WTC11 (cell line): ENCODE results near the gene DMD. TPM values are rescaled to one million over a fixed set of nuclear protein-coding genes. Genes with fewer than 3 reads are reported as not detected.

Experiments
- ATAC-seq: fragments of 200-7000 bp; cut with Tn5 transposase; 2 replicates; pipeline ENCODE4 v1.10.0; 2021; ENCODE audit warnings: mild to moderate bottlenecking, moderate library complexity
- CTCF ChIA-PET: fragments of 300-600 bp; sonication (Branson Sonifier 250); formaldehyde crosslinking; loops from one replicate; lab custom pipeline; 2021; ENCODE audit warnings: antibody characterized with exemption; lab: Charles Lee
- POLR2A ChIA-PET: fragments of 350-600 bp; sonication (Branson Sonifier 250); formaldehyde crosslinking; loops from one replicate; lab custom pipeline; 2021; ENCODE audit warnings: antibody characterized with exemption; lab: Charles Lee
- DNase-seq: peaks from one replicate; pipeline ENCODE4 v3.0.0; 2021; ENCODE audit warnings: low spot score
- H3K27ac Mint-ChIP-seq: 2 replicates; pipeline ENCODE4 v1.8.0; 2021; ENCODE audit warnings: mixed read lengths
- H3K27me3 Mint-ChIP-seq: 2 replicates; pipeline ENCODE4 v1.8.0; 2021; ENCODE audit warnings: low read depth, mild to moderate bottlenecking, moderate library complexity, mixed read lengths
- H3K36me3 Mint-ChIP-seq: 2 replicates; pipeline ENCODE4 v1.8.0; 2021; ENCODE audit warnings: mixed read lengths
- H3K4me1 Mint-ChIP-seq: 2 replicates; pipeline ENCODE4 v1.8.0; 2022; ENCODE audit warnings: mixed read lengths
- H3K4me3 Mint-ChIP-seq: 2 replicates; pipeline ENCODE4 v1.8.0; 2021; ENCODE audit warnings: mild to moderate bottlenecking, moderate library complexity, mixed read lengths
- H3K9me3 Mint-ChIP-seq: 2 replicates; pipeline ENCODE4 v1.8.0; 2021; ENCODE audit warnings: mixed read lengths
- ATF2 ChIP-seq: sonication (generic); formaldehyde crosslinking; IDR thresholded peaks from 2 replicates; pipeline ENCODE4 v1.8.1; 2022; ENCODE audit warnings: low read depth, missing genetic modification reagents, borderline replicate concordance
- CBFB ChIP-seq: sonication (generic); formaldehyde crosslinking; IDR thresholded peaks from 2 replicates; pipeline ENCODE4 v1.8.1; 2022; ENCODE audit warnings: mild to moderate bottlenecking, low read depth, missing genetic modification reagents
- CREB1 ChIP-seq: sonication (generic); formaldehyde crosslinking; IDR thresholded peaks from 2 replicates; pipeline ENCODE4 v1.8.0; 2023; ENCODE audit warnings: mild to moderate bottlenecking, missing genetic modification reagents
- ERG ChIP-seq: fragments of 250-450 bp; sonication (Bioruptor Pico); IDR thresholded peaks from 2 replicates; pipeline ENCODE4 v1.8.0; 2021; ENCODE audit warnings: mild to moderate bottlenecking
- JUN ChIP-seq: sonication (generic); formaldehyde crosslinking; IDR thresholded peaks from 2 replicates; pipeline ENCODE4 v1.8.0; 2023; ENCODE audit warnings: mild to moderate bottlenecking, missing genetic modification reagents
- OVOL2 ChIP-seq: fragments of 250-450 bp; sonication (Bioruptor Pico); IDR thresholded peaks from 2 replicates; pipeline ENCODE4 v1.9.0; 2021; ENCODE audit warnings: mild to moderate bottlenecking, borderline replicate concordance
- PREB ChIP-seq: sonication (generic); formaldehyde crosslinking; IDR thresholded peaks from 2 replicates; pipeline ENCODE4 v1.8.1; 2022; ENCODE audit warnings: mild to moderate bottlenecking, missing genetic modification reagents, moderate library complexity, borderline replicate concordance
- PRRX2 ChIP-seq: fragments of 250-450 bp; sonication (Bioruptor Pico); IDR thresholded peaks from 2 replicates; pipeline ENCODE4 v1.8.0; 2021; ENCODE audit warnings: mild to moderate bottlenecking
- SOX15 ChIP-seq: fragments of 250-450 bp; sonication (Bioruptor Pico); IDR thresholded peaks from 2 replicates; pipeline ENCODE4 v1.9.0; 2021; ENCODE audit warnings: mild to moderate bottlenecking
- SP1 ChIP-seq: sonication (generic); formaldehyde crosslinking; conservative IDR thresholded peaks from 2 replicates; pipeline ENCODE4 v1.8.1; 2022; ENCODE audit warnings: missing genetic modification reagents
- TEAD1 ChIP-seq: sonication (generic); formaldehyde crosslinking; IDR thresholded peaks from 2 replicates; pipeline ENCODE4 v1.8.0; 2022; ENCODE audit warnings: mild to moderate bottlenecking, missing genetic modification reagents
- ZNF281 ChIP-seq: sonication (generic); formaldehyde crosslinking; IDR thresholded peaks from 2 replicates; pipeline ENCODE4 v1.8.0; 2023; ENCODE audit warnings: mild to moderate bottlenecking, missing genetic modification reagents
- ZNF416 ChIP-seq: fragments of 250-450 bp; sonication (Bioruptor Pico); IDR thresholded peaks from 2 replicates; pipeline ENCODE4 v1.9.0; 2021; ENCODE audit warnings: mild to moderate bottlenecking, inconsistent platforms
- ZNF423 ChIP-seq: fragments of 250-450 bp; sonication (Bioruptor Pico); IDR thresholded peaks from 2 replicates; pipeline ENCODE4 v2.1.2; 2022; ENCODE audit warnings: mild to moderate bottlenecking, moderate library complexity
- ZNF425 ChIP-seq: fragments of 250-450 bp; sonication (Bioruptor Pico); conservative IDR thresholded peaks from 2 replicates; pipeline ENCODE4 v1.9.0; 2021; ENCODE audit warnings: mild to moderate bottlenecking
- ZNF671 ChIP-seq: fragments of 250-450 bp; sonication (Bioruptor Pico); IDR thresholded peaks from 2 replicates; pipeline ENCODE4 v1.8.0; 2021; ENCODE audit warnings: mild to moderate bottlenecking
- total RNA-seq: library from RNA; stranded (reverse); gene quantifications from 3 replicates; pipeline ENCODE4 v1.2.3, GENCODE V29; 2021
- TF ChIP-seq, protein P1 (sequence below): sonication (generic); formaldehyde crosslinking; IDR thresholded peaks from 2 replicates; pipeline ENCODE4 v1.8.0; 2022; ENCODE audit warnings: mild to moderate bottlenecking, missing genetic modification reagents
- TF ChIP-seq, protein P2 (sequence below): sonication (generic); formaldehyde crosslinking; conservative IDR thresholded peaks from 2 replicates; pipeline ENCODE4 v1.8.1; 2023; ENCODE audit warnings: mild to moderate bottlenecking, low read depth, missing genetic modification reagents, moderate library complexity

Gene DMD
- total RNA-seq, 1 experiment from 2014 or later, result 9.1 TPM

DNA sequence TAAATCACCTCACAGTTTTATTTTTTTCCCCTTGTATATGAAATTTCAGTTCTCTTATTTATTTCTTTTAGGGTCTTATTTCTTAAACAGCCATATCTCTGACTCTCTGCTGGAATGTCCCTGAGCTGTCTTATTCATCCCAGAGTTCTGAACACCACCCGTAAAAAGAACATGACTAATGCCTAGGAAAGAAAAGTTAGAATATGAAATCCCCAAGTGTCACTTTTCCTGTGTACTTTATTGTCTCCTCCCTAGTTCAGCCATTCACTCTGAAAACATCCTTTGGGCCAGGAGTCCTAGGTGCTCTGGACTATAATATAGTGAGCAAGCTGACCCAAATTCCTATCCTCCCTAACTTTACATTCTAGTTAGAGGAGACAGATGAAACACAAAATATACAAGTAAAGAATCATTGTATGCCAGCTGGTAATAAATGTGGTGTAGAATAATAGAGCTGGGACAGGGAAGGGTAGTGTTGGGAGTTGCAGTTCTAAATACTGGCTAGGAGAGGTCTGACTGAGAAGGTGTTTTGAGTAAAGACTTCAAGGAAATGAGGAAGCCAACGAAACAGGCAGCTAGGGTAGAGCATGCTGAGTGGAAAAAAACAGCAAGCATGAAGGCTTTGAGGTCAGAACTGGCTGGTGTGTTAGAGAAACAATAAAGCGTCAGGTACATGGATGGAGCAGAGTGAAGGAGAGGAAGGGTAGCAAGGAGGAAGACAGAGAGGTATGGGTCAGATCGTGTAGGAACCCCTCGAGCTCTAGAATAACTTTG lies 2098.9 kb downstream of the DMD start:
- H3K4me3 Mint-ChIP-seq, result no peak overlapping the region
- ChIA-PET CTCF (no interaction called here), POLR2A (interaction anchor here (0.5 kb wide), 1 partner anchor 1248 kb away, joined by 4 read pairs; no protein-coding TSS in a partner anchor)
- no peak overlapping the region for H3K27ac Mint-ChIP-seq
- H3K4me1 Mint-ChIP-seq, result no peaks in the 10 kb centered on the region
- TF ChIP-seq ATF2 (CRISPR knock-in tag), result no peak
- no peak for TF ChIP-seq ZNF423 (CRISPR knock-in tag)
- no peak for TF ChIP-seq CBFB (CRISPR knock-in tag)
- no peak for TF ChIP-seq ZNF671 (CRISPR knock-in tag)
- no peak for TF ChIP-seq PREB (CRISPR knock-in tag)
- no peak for TF ChIP-seq OVOL2 (CRISPR knock-in tag)
- no peak for TF ChIP-seq ZNF281 (CRISPR knock-in tag)
- TF ChIP-seq, protein P1, sequence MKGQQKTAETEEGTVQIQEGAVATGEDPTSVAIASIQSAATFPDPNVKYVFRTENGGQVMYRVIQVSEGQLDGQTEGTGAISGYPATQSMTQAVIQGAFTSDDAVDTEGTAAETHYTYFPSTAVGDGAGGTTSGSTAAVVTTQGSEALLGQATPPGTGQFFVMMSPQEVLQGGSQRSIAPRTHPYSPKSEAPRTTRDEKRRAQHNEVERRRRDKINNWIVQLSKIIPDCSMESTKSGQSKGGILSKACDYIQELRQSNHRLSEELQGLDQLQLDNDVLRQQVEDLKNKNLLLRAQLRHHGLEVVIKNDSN (CRISPR knock-in tag), result no peak
- no peak for TF ChIP-seq JUN (CRISPR knock-in tag)
- TF ChIP-seq SP1, result no peak
- H3K36me3 Mint-ChIP-seq, result no peaks in the 10 kb centered on the region
- no peaks in the 10 kb centered on the region for H3K27me3 Mint-ChIP-seq
- no peaks in the 10 kb centered on the region for H3K9me3 Mint-ChIP-seq
- DNase-seq, result no peak
- ATAC-seq, result no peak

DNA sequence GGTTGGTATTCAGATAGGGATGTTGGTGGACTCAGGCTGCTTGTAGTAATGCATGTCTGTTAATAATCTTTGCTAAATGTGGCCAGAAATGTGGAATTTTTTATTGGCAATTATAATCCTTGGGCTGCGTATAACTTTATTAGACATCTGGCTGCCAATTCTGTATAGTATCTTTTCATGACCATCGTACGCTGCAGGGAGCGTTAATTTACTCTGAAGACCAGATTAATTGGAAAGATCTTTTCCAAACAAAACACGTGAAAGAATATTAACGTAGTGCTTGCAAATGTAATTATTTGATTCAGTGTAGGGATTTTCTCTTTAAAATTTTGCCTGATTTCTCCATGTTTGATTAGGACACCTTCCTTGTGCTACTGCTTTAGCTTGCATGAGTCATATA lies 2100.7 kb downstream of the DMD start:
- ChIA-PET CTCF (no interaction called here), POLR2A (no interaction called here)
- no peaks in the 10 kb centered on the region for H3K9me3 Mint-ChIP-seq
- no peak overlapping the region for H3K27ac Mint-ChIP-seq
- no peaks in the 10 kb centered on the region for H3K27me3 Mint-ChIP-seq
- H3K4me3 Mint-ChIP-seq, result no peak overlapping the region
- no peaks in the 10 kb centered on the region for H3K36me3 Mint-ChIP-seq
- DNase-seq (no peak), ATAC-seq (no peak)
- H3K4me1 Mint-ChIP-seq, result no peaks in the 10 kb centered on the region
- TF ChIP-seq, protein P2, sequence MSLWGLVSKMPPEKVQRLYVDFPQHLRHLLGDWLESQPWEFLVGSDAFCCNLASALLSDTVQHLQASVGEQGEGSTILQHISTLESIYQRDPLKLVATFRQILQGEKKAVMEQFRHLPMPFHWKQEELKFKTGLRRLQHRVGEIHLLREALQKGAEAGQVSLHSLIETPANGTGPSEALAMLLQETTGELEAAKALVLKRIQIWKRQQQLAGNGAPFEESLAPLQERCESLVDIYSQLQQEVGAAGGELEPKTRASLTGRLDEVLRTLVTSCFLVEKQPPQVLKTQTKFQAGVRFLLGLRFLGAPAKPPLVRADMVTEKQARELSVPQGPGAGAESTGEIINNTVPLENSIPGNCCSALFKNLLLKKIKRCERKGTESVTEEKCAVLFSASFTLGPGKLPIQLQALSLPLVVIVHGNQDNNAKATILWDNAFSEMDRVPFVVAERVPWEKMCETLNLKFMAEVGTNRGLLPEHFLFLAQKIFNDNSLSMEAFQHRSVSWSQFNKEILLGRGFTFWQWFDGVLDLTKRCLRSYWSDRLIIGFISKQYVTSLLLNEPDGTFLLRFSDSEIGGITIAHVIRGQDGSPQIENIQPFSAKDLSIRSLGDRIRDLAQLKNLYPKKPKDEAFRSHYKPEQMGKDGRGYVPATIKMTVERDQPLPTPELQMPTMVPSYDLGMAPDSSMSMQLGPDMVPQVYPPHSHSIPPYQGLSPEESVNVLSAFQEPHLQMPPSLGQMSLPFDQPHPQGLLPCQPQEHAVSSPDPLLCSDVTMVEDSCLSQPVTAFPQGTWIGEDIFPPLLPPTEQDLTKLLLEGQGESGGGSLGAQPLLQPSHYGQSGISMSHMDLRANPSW (CRISPR knock-in tag), result no peak
- TF ChIP-seq ZNF281 (CRISPR knock-in tag), result no peak
- no peak for TF ChIP-seq CREB1
- no peak for TF ChIP-seq TEAD1 (CRISPR knock-in tag)
- TF ChIP-seq SOX15 (CRISPR knock-in tag), result no peak
- no peak for TF ChIP-seq ZNF425 (CRISPR knock-in tag)
- no peak for TF ChIP-seq ERG
- TF ChIP-seq PRRX2 (CRISPR knock-in tag), result no peak
- no peak for TF ChIP-seq ZNF416 (CRISPR knock-in tag)
